PC-3 (cell line): ENCODE measurements around the gene AADAC. TPM values are rescaled to one million over a fixed set of nuclear protein-coding genes. Genes with fewer than 3 reads are reported as not detected.
A peak's percentile ranks its signal among the peaks of the same experiment; 100 is the strongest.

Experiments used
- ATAC-seq: fragments of 200-7000 bp; cut with Tn5 transposase; 2 replicates; pipeline ENCODE4 v1.9.1; 2020; ENCODE audit warnings: mild to moderate bottlenecking, moderate library complexity
- BruUV-seq: library from RNA; stranded (reverse); fragments of 400-500 nt; replicated peaks from 2 replicates; lab custom pipeline; 2021; lab: Mats Ljungman, UMichigan
- CTCF ChIA-PET: fragments of 300-600 bp; sonication (Branson Sonifier 250); formaldehyde crosslinking; loops from one replicate; lab custom pipeline; 2022; ENCODE audit warnings: antibody characterized with exemption; lab: Charles Lee
- POLR2A ChIA-PET: fragments of 300-600 bp; sonication (Branson Sonifier 250); formaldehyde crosslinking; loops from one replicate; lab custom pipeline; 2022; ENCODE audit warnings: antibody characterized with exemption; ENCODE audit not compliant: unreplicated experiment; lab: Charles Lee
- DNase-seq: peaks from one replicate; pipeline ENCODE4 v3.0.0-alpha.2; 2015
- H2AFZ ChIP-seq: fragments of 300-600 bp; sonication (generic); 2 replicates; pipeline ENCODE4 v1.6.0; 2016; ENCODE audit warnings: antibody characterized with exemption, low read length
- H3F3A ChIP-seq: fragments of 300-600 bp; sonication (generic); one replicate; pipeline ENCODE4 v1.6.0; 2017; ENCODE audit warnings: antibody characterized with exemption, low read length, control low read depth, mild to moderate bottlenecking; ENCODE audit not compliant: unreplicated experiment
- H3K27ac ChIP-seq: fragments of 300-600 bp; sonication (generic); 2 replicates; pipeline ENCODE4 v1.5.1; 2016; ENCODE audit warnings: mild to moderate bottlenecking, low read length
- H3K27me3 ChIP-seq: fragments of 300-600 bp; sonication (generic); 2 replicates; pipeline ENCODE4 v1.6.1; 2016; ENCODE audit warnings: low read length, mixed read lengths
- H3K36me3 ChIP-seq: fragments of 300-600 bp; sonication (generic); 2 replicates; pipeline ENCODE4 v1.6.1; 2016; ENCODE audit warnings: low read depth, mixed run types, low read length, mixed read lengths
- H3K4me1 ChIP-seq: fragments of 300-600 bp; sonication (generic); 2 replicates; pipeline ENCODE4 v1.5.1; 2016; ENCODE audit warnings: low read length; ENCODE audit not compliant: insufficient read depth
- H3K4me2 ChIP-seq: fragments of 300-600 bp; sonication (generic); 2 replicates; pipeline ENCODE4 v1.6.0; 2016; ENCODE audit warnings: low read length
- H3K4me3 ChIP-seq: fragments of 300-600 bp; sonication (generic); 2 replicates; pipeline ENCODE4 v1.5.1; 2016; ENCODE audit warnings: mild to moderate bottlenecking, low read length, mixed read lengths
- H3K79me2 ChIP-seq: fragments of 300-600 bp; sonication (generic); 2 replicates; pipeline ENCODE4 v1.6.1; 2017; ENCODE audit warnings: low read length, mixed read lengths
- H3K9ac ChIP-seq: fragments of 300-600 bp; sonication (generic); 2 replicates; pipeline ENCODE4 v1.6.0; 2016; ENCODE audit warnings: mild to moderate bottlenecking, low read length
- H3K9me2 ChIP-seq: fragments of 300-600 bp; sonication (generic); replicated peaks from 2 replicates; pipeline ENCODE4 v1.6.1; 2016; ENCODE audit warnings: mixed run types, low read length, mixed read lengths
- H3K9me3 ChIP-seq: fragments of 300-600 bp; sonication (generic); 2 replicates; pipeline ENCODE4 v1.6.1; 2016; ENCODE audit warnings: low read length, mixed read lengths
- H4K20me1 ChIP-seq: fragments of 300-600 bp; sonication (generic); 2 replicates; pipeline ENCODE4 v1.6.1; 2016; ENCODE audit warnings: low read length, mixed read lengths
- CTCF ChIP-seq: fragments of 300-600 bp; sonication (generic); conservative IDR thresholded peaks from 2 replicates; pipeline ENCODE4 v1.5.1; 2017; ENCODE audit warnings: antibody characterized with exemption, low read depth, mild to moderate bottlenecking, low read length
- EZH2 ChIP-seq: fragments of 300-600 bp; sonication (generic); IDR thresholded peaks from one replicate; pipeline ENCODE4 v1.6.1; 2017; ENCODE audit warnings: antibody characterized with exemption, mild to moderate bottlenecking, low read length; ENCODE audit not compliant: unreplicated experiment
- EZH2phosphoT487 ChIP-seq: fragments of 300-600 bp; sonication (generic); IDR thresholded peaks from 2 replicates; pipeline ENCODE4 v1.6.1; 2018; ENCODE audit warnings: mild to moderate bottlenecking, antibody characterized with exemption, low read length, borderline replicate concordance
- intact Hi-C: fragments of 100-400 bp; cut with micrococcal nuclease; formaldehyde crosslinking; loops from 2 replicates; pipeline ENCODE4 v1.9.0; 2023
- total RNA-seq: library from RNA; depleted of rRNA; stranded (reverse); fragments of >200 nt; gene quantifications from 2 replicates; pipeline ENCODE4 v1.2.3, GENCODE V29; 2014

The AADAC gene
- total RNA-seq, 1 experiment from 2014 or later: 0.18 TPM

GRCh38 chr3:151796105-151796680 is 17.7 kb upstream of the AADAC start:
- H3K79me2 ChIP-seq: no peaks in the 10 kb centered on the region
- H3K27me3 ChIP-seq: no peaks in the 10 kb centered on the region
- no peaks in the 10 kb centered on the region for H3K9me3 ChIP-seq
- H3K4me2 ChIP-seq: no peak overlapping the region
- no TSS peak for BruUV-seq
- no peaks in the 10 kb centered on the region for H3K36me3 ChIP-seq
- H4K20me1 ChIP-seq: no peaks in the 10 kb centered on the region
- no peaks in the 10 kb centered on the region for H3K9me2 ChIP-seq
- H3F3A ChIP-seq: no peaks in the 10 kb centered on the region
- no peak for DNase-seq
- intact Hi-C loops: no loop called here
- H2AFZ ChIP-seq: no peak overlapping the region
- H3K9ac ChIP-seq: no peak overlapping the region
- peaks cover 47% of the 10 kb centered on the region for H3K4me1 ChIP-seq
- no peak for ATAC-seq
- ChIA-PET POLR2A (no interaction called here), CTCF (interaction anchor here (0.8 kb wide), 1 partner anchor 109 kb away, joined by 7 read pairs; no protein-coding TSS in a partner anchor)
- H3K4me3 ChIP-seq: no peak overlapping the region
- no peak overlapping the region for H3K27ac ChIP-seq
- TF ChIP-seq EZH2phosphoT487: no peak
- TF ChIP-seq EZH2: no peak
- no peak for TF ChIP-seq CTCF

DNA sequence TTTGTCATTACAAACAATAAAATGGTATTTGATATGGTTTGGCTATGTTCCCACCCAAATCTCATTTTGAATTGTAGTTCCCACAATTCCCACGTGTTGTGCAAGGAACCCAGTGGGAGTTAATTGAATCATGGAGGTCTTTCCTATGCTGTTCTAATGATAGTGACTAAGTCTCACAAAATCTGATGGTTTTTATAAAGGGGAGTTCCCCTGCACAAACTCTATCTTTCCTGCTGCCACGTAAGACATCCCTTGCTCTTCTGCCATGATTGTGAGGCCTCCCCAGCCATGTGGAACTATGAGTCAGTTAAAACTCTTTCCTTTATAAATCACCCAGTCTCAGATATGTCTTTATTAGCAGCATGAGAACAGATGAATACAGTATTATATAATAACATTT is 15.4 kb upstream of the AADAC start:
- ChIA-PET CTCF (no interaction called here), POLR2A (no interaction called here)
- ATAC-seq (no peak), DNase-seq (no peak)
- Histone ChIP-seq H2AFZ (no peak overlapping the region), H3K9ac (no peak overlapping the region), H3K4me3 (no peak overlapping the region), H3F3A (no peaks in the 10 kb centered on the region), H3K79me2 (no peaks in the 10 kb centered on the region), H4K20me1 (no peaks in the 10 kb centered on the region), H3K36me3 (no peaks in the 10 kb centered on the region), H3K27me3 (no peaks in the 10 kb centered on the region), H3K4me1 (peaks cover 31% of the 10 kb centered on the region), H3K9me2 (no peaks in the 10 kb centered on the region), H3K4me2 (no peak overlapping the region), H3K27ac (no peak overlapping the region), H3K9me3 (no peaks in the 10 kb centered on the region)
- TF ChIP-seq EZH2 (no peak), EZH2phosphoT487 (no peak), CTCF (no peak)
- intact Hi-C loops: no loop called here
- BruUV-seq: no TSS peak

GRCh38 chr3:151800431-151800830 is 13.5 kb upstream of the AADAC start:
- ATAC-seq: peak; percentile 50
- Histone ChIP-seq H3K79me2 (no peaks in the 10 kb centered on the region), H3K4me2 (no peak overlapping the region), H3F3A (no peaks in the 10 kb centered on the region), H3K36me3 (no peaks in the 10 kb centered on the region), H3K9me3 (no peaks in the 10 kb centered on the region), H3K27me3 (no peaks in the 10 kb centered on the region), H3K27ac (no peak overlapping the region), H3K4me1 (peaks cover 11% of the 10 kb centered on the region), H2AFZ (no peak overlapping the region), H3K4me3 (no peak overlapping the region), H3K9ac (no peak overlapping the region), H4K20me1 (no peaks in the 10 kb centered on the region), H3K9me2 (no peaks in the 10 kb centered on the region)
- no peak for DNase-seq
- ChIA-PET CTCF (interaction anchor here (1.1 kb wide), 1 partner anchor 38 kb away, joined by 5 read pairs; no protein-coding TSS in a partner anchor), POLR2A (interaction anchor here (0.5 kb wide), 1 partner anchor 247 kb away, joined by 6 read pairs; no protein-coding TSS in a partner anchor)
- TF ChIP-seq EZH2phosphoT487 (no peak), EZH2 (no peak), CTCF (no peak)
- intact Hi-C loops: no loop called here
- BruUV-seq: no TSS peak
